Measurements from ENCODE around the gene GABPB1. TPM values are rescaled to one million over a fixed set of nuclear protein-coding genes. Genes with fewer than 3 reads are reported as not detected.

GABPB1 gene
- total and polyA plus RNA-seq, 8 donors: 2.9 to 9.7 (median 4.9) TPM

- DNase-seq (no peak), FAIRE-seq (no peak), ATAC-seq (no peak)
- Histone ChIP-seq H3K4me1 (no peaks in the 10 kb centered on the region), H3K4me3 (no peak overlapping the region), H3K27me3 (peaks cover 0 to 4% (median 0%) of the 10 kb centered on the region in 4 donors), H3K27ac (no peak overlapping the region), H3K36me3 (no peaks in the 10 kb centered on the region), H3K9me3 (no peaks in the 10 kb centered on the region)
- TF ChIP-seq, protein P1, sequence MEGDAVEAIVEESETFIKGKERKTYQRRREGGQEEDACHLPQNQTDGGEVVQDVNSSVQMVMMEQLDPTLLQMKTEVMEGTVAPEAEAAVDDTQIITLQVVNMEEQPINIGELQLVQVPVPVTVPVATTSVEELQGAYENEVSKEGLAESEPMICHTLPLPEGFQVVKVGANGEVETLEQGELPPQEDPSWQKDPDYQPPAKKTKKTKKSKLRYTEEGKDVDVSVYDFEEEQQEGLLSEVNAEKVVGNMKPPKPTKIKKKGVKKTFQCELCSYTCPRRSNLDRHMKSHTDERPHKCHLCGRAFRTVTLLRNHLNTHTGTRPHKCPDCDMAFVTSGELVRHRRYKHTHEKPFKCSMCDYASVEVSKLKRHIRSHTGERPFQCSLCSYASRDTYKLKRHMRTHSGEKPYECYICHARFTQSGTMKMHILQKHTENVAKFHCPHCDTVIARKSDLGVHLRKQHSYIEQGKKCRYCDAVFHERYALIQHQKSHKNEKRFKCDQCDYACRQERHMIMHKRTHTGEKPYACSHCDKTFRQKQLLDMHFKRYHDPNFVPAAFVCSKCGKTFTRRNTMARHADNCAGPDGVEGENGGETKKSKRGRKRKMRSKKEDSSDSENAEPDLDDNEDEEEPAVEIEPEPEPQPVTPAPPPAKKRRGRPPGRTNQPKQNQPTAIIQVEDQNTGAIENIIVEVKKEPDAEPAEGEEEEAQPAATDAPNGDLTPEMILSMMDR (IDR thresholded peaks at IDR 0.05): no peak
- intact Hi-C loops (cut with DNase I): no loop called here
- WGBS, 2 donors: 92 to 94% methylated on average over 6 of the region's 6 CpGs
Observed at GRCh38 chr15:50287324-50288116, 67.5 kb downstream of the GABPB1 start.

DNA sequence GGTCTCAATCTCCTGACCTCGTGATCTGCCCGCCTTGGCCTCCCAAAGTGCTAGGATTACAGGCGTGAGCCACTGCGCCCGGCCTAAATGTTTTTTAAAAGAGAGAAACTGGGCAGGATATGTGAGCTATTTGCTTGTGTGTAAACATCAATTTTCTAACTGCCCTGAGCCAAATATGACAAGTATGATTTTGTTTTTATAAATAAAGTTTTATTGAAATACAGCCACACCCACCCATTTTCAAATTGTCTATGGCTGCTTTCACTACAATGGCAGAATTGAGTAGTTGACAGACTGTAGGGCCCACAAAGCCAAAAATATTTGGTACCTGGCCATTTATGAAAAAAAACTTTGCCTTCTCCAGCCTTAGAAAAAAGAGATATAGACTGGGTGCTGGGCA lies 73.6 kb downstream of the GABPB1 start:
- ATAC-seq (no peak), DNase-seq (no peak), FAIRE-seq (no peak)
- no peak overlapping the region for H3K27ac ChIP-seq
- intact Hi-C loops (cut with DNase I): no loop called here
- no peaks in the 10 kb centered on the region for H3K36me3 ChIP-seq
- WGBS, 2 donors: 73 to 100% methylated on average over 4 to 5 of the region's 5 CpGs
- H3K27me3 ChIP-seq: peaks cover 0 to 4% (median 0%) of the 10 kb centered on the region in 4 donors
- TF ChIP-seq, protein P1 (IDR thresholded peaks at IDR 0.05): no peak
- H3K4me3 ChIP-seq: no peak overlapping the region
- no peaks in the 10 kb centered on the region for H3K4me1 ChIP-seq
- no peaks in the 10 kb centered on the region for H3K9me3 ChIP-seq

GRCh38 chr15:50280271-50280670 lies 74.7 kb downstream of the GABPB1 start:
- H3K4me3 ChIP-seq: no peak overlapping the region
- peaks cover 0 to 4% (median 0%) of the 10 kb centered on the region in 4 donors for H3K27me3 ChIP-seq
- intact Hi-C loops (cut with DNase I): no loop called here
- TF ChIP-seq, protein P1 (IDR thresholded peaks at IDR 0.05): no peak
- no peaks in the 10 kb centered on the region for H3K4me1 ChIP-seq
- H3K9me3 ChIP-seq: no peaks in the 10 kb centered on the region
- 98% methylated on average over 3 of the region's 3 CpGs for WGBS, 2 donors
- H3K36me3 ChIP-seq: no peaks in the 10 kb centered on the region
- FAIRE-seq (no peak), DNase-seq (no peak), ATAC-seq (no peak)
- no peak overlapping the region for H3K27ac ChIP-seq

DNA sequence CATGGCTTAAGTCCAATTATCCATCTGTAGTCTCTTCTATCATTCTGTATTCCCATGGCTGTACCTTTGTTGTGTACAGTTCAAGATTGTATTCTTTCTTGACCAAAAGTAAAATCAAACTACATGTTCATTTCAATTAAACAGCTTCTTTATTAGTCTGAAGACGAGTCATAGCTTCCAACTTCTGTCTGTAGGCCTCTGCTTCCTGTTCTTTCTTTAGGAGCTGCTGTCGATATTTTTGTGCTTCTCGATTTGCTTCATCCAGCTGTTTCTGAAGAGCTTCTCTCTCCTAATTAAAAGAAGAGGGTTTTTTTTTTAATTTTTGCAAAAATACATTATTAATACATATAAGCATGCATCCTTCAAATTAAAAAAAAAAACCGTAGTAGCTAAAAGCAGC lies 76.5 kb downstream of the GABPB1 start:
- Histone ChIP-seq H3K4me1 (no peaks in the 10 kb centered on the region), H3K4me3 (no peak overlapping the region), H3K27me3 (no peaks in the 10 kb centered on the region), H3K36me3 (no peaks in the 10 kb centered on the region), H3K27ac (no peak overlapping the region), H3K9me3 (no peaks in the 10 kb centered on the region)
- ATAC-seq (no peak), DNase-seq (no peak), FAIRE-seq (no peak)
- WGBS, 2 donors: 93 to 94% methylated on average over 4 of the region's 4 CpGs
- intact Hi-C loops (cut with DNase I): no loop called here
- TF ChIP-seq, protein P1 (IDR thresholded peaks at IDR 0.05): no peak

DNA sequence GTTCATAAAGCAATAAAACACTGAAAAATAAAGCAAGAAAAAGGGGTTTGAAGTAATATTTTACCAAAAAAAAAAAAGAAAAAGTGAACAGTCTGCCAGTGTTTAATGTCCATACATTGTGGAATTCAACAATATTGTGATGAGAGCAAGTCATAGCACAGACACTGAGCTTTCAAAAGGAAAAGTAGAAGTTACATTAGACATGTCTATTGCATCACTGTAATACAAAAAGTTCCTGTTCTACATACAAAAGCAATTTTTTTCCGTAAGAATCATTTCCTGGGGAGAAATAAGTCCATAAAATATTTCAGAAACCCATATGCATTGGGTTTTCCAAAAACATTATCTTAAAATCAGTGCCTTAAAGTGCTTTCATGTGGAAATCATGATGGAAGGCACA lies 77.6 kb downstream of the GABPB1 start:
- H3K27ac ChIP-seq: no peak overlapping the region
- H3K4me1 ChIP-seq: no peaks in the 10 kb centered on the region
- intact Hi-C loops (cut with DNase I): no loop called here
- ATAC-seq: no peak
- H3K36me3 ChIP-seq: no peaks in the 10 kb centered on the region
- DNase-seq: no peak
- no peak overlapping the region for H3K4me3 ChIP-seq
- 94% methylated on average over 1 of the region's 1 CpG for WGBS, 2 donors
- TF ChIP-seq, protein P1 (IDR thresholded peaks at IDR 0.05): no peak
- no peaks in the 10 kb centered on the region for H3K27me3 ChIP-seq
- no peaks in the 10 kb centered on the region for H3K9me3 ChIP-seq
- no peak for FAIRE-seq

Measured in pancreas (tissue), 10 donors.